Renal pelvis (tissue), 4 donors: ENCODE measurements around the gene TYW1B. TPM values are rescaled to one million over a fixed set of nuclear protein-coding genes. Genes with fewer than 3 reads are reported as not detected.
"Not testable (repeated sequence)": the region's sequence is repeated elsewhere in the genome, so short reads cannot be mapped to it uniquely, and the experiment has no call there.

Source experiments
- DNase-seq: peaks from one replicate; pipeline ENCODE4 v3.0.0-alpha.2; 2013
- polyA plus RNA-seq, 3 donors: library from polyadenylated mRNA; unstranded; fragments of 120-200 nt; gene quantifications; one replicate each; pipeline ENCODE4 v1.2.1, GENCODE V29; 2013; ENCODE audit not compliant: insufficient read length in 3 of 3

TYW1B gene
- polyA plus RNA-seq, 3 donors = 2.8 to 9.4 (median 3.9) TPM

DNA sequence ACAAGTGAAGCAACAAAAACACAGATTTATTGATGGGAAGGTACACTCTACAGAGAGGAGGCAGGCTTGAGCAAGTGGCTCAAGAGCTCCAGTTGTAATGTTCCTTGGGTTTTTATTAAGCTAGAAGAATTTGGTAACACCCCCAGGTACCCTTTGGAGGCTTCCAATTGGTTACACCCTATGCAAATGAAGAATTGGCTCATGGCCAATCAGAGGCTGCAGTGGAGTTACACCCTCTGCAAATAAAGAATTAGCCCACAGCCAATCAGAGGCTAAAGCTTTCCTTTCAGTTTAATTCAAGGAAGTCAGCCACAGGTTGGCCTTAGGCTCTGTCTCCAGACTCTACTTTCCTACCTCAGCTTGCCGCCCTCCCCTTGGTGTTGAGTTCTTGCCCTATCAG is 10.3 kb downstream of the TYW1B start:
- DNase-seq = not testable (repeated sequence)

DNA sequence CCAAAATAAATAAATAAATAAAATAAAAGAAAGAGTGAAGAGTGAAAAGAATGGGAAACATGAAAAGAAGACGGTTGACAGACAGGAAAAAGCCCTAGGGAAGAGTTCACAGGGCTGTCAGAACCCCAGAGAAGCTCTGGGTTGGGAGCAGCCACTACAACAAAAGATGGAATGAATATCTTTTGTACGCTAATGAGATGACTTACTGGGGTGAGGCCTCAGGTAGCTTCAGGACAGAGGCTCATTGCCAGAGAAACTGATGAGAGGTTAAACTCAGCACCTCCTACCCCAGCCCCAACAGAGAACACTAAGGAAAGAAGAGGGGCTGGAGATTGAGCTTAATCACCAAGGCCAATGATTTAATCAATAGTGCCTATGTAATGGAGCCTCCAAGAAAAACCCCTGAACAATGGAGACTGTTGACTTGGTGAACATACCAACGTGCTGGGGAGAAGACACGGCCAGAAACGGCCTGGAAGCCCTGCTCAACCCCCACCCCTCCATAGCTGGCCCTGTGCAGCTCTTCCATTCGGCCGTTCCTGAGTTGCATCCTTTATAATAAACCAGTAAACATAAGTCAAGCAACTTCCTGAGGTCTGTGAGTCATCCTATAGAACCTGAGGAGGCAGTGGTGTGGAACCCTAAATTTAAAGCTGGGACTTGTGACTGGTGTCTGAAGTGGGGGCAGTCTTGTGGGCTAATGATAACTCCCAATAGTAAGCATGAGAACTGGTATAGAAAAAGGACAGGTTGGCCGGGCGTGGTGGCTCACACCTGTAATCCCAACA is 11.4 kb downstream of the TYW1B start:
- DNase-seq = not testable (repeated sequence)

DNA sequence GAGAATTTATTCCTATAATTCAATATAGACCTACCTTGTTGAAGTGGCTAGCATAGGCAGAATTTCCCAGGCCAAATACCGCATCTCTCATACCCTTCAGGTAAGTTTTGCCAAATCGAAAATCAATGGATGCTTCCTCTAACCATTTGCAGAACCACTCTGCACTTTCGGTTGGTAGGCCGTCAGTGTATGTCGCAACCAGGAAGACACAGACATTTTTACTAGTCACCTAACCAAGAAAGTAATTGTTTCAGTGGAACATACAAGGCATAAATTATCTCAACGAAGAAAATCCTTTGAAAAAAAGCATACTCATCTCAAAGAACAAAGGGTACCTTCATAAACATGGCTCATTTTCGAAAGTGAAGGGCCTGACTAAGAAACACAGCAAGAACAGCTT is 17.6 kb downstream of the TYW1B start:
- DNase-seq = not testable (repeated sequence)

DNA sequence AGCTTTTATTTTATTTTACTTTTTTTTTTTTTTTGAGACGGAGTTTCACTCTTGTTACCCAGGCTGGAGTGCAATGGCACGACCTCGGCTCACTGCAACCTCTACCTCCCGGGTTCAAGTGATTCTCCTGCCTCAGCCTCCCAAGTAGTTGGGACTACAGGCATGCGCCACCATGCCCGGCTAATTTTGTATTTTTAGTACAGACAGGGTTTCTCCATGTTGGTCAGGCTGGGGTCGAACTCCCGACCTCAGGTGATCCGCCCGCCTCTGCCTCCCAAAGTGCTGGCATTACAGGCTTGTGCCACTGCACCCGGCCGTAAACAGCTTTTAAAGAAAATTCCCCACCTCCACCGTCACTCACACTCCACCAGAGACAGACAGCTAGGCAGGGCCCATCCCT is 19.5 kb downstream of the TYW1B start:
- DNase-seq = not testable (repeated sequence)

DNA sequence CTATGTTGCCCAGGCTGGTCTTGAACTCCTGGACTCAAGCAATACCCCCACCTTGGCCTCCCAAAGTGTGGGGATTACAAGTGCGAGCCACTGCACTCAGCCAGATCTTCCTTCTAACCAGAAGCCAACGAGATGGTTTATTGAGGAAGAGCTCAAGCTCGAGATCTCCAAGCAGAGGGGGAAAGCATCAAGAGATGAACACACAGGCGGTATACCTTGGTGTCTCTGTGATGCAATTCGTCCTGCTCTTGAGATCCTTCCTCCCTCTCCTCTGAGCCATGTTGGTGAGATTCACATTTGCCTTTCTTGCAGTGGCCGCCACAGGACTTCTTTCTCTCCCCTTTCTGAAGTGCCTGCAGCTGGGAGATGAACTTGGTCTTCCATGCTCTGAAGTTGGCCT is 21.1 kb downstream of the TYW1B start:
- DNase-seq = not testable (repeated sequence)

DNA sequence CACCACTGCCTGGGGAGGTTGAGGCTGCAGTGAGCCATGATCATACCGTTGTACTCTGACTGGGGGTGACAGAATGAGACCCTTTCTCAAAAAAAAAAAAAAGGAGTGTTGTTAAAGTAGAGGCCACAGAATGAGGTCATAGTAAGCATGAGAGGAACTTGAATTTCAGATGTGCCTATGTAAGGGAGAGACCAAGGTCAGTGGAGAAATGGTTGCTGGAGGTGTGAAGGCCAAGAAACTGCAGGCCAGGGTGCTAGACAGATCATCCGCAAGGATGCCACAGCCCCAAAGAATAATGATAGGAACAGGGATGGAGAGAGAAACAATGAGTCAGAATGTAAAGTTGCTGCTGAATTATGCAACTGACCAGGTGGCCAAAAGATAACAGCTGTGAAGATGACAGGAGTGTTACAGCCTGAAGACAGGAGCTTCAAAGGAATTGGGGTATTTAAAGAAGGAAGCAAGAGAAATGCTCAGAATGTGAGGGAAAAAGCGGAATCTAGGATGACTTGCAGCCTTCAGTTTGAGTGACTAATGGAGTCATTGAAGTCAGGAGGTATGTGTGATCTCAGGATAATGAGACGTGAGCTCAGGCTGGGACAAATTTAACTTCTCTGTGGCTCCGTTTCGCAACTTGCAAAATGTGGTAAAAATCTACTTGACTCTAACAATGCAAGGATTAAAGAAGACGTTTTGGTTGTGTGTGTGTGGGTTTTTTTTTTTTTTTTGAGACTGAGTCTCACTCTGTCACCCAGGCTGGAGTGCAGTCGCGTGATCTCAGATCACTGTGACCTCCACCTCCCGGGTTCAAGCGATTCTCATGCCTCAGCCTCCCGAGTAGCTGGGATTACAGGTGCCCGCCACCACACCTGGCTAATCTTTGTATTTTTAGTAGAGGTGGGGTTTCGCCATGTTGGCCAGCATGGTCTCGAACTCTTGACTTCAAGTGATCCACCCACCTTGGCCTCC is 22.2 kb downstream of the TYW1B start:
- DNase-seq = no peak

DNA sequence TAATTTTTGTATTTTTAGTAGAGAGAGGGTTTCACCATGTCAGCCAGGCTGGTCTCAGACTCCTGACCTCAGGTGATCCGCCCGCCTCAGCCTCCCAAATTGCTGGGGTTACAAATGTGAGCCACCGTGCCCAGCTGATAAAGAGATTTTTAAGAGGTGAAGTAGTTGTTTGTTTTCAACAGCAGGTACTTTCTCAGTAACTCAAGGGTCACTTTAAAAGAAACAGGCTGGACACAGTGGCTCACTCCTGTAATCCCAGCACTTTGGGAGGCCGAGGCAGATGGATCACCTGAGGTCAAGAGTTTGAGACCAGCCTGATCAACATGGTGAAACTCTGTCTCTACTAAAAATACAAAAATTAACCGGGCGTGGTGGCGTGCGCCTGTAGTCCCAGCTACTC is 24.2 kb downstream of the TYW1B start:
- not testable (repeated sequence) for DNase-seq

DNA sequence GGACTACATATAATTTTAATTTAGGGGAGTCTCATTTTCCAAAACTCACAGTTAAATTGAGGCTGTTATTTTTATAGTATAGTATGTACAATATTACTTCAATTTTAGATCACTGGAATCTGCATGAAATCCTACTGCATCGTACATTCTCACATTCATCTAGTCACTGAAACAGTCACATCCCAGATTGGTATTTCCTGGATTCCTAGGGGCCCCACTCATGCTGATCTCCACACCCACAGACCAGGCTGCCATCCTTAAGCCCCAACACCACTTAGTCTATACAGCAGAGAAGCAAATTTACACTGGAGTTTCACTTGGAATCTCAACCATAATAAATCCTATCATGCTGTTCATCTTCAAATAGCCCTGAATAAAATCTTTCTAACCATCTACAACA is 26.4 kb downstream of the TYW1B start:
- not testable (repeated sequence) for DNase-seq

DNA sequence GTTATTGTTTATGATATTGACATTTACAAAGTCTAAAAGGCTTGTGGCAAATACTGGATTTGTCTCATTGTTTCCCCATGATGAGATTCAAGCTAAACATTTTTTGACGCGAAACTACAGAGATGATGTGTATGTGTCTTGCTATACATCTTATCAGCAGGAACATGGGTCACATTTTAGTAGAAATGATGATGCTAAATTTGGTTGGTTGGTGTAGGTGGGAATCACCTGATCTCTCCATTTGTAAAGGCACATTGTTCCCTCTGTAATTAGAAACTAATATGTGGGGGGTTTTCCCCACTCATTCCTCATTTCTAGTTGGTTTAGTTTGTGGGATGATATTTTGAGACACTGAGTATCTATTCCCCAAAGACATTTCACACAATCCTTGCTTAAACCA is 32.6 kb downstream of the TYW1B start:
- not testable (repeated sequence) for DNase-seq

DNA sequence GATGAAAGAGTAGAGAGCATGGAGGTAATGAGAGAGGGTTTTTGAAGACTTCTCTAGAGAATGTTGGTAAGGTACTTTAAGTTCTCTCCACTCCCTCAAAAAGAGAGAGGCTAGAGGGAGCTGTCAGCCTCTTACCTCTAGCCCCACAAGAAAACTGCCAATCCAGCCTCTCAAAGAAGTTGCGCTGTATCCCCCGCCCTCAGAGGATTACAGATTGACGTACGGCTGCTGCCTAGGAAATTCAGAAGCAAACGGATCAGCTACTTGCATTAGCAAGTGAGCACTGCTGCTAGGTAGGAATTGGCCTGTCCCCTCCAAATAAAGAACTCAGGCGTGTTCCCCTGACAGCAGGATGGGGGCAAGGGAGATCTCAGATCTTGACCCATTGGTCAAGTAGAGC is 34.2 kb downstream of the TYW1B start:
- DNase-seq = no peak

DNA sequence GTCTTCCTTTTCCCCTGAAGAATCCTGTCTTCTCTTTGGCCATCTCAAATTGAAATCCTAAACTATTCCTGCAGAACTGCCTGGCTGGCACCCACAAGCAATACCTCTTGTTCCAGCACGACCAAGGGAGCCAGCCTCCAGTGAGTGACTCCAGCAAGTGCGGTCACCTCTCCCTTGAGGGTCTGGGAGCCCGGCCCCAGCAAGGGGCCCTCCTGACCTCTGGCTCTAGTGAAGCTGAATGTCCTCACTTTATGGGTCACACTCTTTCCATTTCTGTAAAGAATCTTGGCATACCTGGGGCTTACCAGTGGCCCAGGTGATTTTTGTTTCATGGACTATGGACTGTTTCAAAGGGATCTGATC is 37.3 kb downstream of the TYW1B start:
- not testable (repeated sequence) for DNase-seq

DNA sequence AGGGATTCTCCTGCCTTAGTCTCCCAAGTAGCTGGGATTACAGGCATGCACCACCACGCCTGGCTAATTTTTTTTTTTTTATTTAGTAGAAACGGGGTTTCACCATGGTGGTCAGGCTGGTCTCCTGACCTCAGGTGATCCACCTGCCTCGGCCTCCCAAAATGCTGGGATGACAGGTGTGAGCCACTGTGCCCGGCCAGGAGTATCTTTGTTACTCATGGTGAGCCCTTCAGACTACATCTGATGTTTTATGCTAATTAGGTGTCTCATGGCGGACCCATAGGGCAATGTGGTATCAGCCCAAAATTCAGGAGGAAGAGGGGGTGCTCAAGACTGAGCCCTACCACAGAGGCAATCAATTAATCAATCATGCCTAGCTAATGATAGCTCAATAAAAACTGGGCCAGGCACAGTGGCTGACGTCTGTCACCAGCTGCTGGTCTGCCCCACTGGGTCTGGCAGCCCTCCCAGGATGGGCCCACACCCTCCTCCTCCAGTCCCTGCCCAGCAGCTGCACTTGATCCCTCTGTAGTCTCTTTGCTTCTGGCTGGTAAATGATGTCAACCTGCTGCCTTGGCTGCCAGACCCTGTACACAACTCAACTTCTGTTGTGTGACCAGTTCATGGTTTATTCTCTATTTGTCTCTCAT is 37.8 kb downstream of the TYW1B start:
- DNase-seq = not testable (repeated sequence)

DNA sequence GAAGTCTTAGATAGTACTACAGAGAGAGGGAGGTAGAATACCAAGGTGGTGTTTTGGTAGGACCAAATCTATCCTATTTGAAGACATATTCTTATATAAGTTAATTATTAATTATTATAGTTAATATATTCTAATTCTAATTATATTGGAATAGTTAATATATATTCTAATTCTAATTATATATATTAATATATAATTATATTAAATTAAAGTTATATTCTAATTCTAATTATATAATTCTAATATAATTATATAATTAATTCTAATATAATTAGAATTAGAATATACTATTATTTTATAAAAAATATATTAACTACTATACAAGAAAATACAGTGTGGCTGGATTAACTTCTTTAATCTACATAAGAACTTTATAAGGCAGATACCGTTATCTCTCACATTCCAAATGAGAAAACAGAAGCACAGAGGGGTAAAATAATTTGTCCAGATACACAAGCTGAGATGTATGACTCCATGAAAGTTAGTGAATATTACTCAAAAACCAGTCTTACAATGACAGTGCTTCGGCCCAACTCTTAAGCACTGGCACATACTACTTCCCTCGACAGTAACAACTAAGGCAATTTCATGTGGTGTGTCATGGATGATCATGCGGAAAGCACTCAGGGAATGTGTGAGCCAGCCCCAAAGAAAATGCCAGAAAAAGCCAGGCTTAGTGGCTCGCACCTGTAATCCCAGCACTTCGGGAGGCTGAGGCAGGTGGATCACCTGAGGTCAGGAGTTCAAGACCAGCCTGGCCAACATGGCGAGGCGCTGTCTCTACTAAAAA is 42.6 kb downstream of the TYW1B start:
- no peak for DNase-seq

DNA sequence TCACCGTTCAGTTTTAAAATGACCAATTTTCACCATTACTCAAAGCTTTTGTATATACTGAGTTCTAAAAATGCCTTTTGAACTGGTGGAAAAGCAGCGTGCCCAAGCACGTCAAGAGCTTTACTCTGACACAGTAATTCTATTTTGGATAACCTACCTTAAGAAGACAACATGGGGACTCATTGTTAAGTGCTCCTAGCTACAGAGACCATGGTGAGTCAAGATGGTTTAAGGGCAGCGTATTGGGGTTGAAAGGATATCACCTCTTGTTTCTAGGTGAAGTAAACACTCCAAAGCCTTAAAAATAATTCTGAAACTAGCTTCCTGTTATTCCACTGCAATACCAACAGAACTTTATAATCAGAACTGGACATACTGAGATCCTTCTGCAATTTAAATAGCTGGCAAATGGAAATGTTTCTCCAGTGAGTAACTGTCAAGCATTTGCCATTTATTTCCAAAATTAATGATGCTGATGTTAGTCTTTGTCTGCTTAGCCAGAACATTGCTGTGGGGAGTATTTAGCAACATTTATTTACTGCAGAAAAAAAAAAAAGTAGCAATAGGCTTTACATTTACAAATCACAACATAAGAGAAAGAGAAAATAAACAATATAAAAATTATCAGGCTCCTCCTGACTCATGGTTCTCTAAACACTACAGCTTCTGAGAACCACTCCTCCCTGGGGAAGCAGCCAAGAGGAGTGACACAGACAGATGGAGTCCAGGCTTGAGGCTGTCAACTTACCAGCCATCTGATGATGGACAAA is 44.2 kb downstream of the TYW1B start:
- DNase-seq = not testable (repeated sequence)

DNA sequence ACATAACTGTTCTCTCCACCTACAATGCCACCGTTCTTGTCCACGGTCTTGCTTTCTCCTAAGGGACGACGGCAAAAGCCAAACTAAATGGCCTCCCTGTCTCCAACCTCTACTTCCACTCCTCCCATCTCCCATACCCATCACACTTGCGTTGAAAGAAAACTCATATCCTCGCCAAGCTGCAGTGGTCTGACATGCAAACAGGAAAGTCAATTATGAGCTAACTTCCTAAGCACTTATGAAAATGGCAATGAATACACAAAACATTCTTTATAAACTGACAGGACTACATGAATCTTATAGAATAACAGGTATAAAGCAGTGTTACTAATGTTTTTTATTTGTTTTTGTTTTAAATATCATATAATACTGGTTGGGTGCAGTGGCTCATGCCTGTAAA is 46.4 kb downstream of the TYW1B start:
- DNase-seq = no peak

DNA sequence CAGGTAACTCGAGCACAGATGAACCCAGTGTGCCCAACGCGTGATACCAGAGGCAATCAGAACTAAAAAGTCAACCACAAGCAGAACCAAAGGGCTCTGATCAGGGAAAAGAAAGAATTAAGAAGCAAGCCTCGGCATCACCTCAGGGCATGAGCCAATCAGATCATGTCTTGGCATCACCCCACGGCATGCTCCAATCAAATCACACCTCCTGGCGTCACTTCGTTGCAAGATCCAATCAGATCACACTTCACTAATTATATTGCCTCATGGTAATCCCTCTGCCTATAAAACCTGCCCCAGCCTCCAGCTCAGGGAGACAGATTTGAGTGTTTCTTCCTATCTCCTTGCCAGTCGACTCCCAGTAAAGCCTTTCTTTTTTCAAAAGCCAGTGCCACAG is 46.8 kb downstream of the TYW1B start:
- no peak for DNase-seq

DNA sequence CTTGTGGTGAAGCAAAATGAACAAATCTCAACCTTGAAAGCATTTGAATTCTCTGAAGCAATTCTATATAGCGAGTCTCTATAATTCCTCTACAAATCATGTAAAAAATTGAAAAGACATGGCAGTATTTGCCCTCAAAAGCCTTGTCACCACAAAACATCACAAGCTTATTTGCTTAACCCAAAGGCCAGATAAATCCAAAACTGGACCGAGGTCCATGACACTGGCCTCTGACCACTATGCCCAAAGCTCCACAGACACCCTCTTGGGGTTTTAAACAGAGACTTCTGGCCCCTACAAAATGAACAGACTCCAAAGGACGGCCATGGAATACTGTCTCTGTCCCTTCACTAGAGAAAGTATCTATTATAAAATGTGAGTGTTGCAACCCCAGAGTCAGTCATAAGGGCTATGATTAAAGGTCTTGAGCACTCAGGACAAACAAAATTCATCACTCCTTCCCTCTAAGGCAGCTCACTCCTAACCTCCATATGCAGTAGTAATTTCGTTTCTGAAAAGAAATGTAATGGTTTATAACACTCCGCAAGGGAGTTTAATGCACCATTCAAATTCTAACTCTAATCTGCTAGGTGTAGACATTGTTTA is 47.6 kb downstream of the TYW1B start:
- DNase-seq = not testable (repeated sequence)

DNA sequence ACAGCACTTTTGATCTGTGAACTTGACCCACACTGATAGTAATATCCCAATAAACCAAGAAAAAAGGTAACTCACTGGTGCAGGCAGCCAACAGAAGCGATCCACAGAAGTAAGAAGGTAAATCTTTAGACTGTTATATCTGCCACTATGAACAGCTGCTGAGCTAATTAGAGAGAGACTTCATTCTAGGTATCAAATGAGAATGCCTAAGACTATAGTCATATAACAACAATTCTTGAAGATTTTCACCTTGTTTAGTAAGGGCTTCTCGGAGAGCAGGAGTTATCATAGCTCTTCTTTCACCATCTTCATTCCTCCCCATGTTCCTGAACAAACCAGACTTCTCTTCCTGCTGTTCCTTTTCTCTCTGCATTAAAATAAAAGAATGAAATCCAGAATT is 50.8 kb downstream of the TYW1B start:
- not testable (repeated sequence) for DNase-seq

DNA sequence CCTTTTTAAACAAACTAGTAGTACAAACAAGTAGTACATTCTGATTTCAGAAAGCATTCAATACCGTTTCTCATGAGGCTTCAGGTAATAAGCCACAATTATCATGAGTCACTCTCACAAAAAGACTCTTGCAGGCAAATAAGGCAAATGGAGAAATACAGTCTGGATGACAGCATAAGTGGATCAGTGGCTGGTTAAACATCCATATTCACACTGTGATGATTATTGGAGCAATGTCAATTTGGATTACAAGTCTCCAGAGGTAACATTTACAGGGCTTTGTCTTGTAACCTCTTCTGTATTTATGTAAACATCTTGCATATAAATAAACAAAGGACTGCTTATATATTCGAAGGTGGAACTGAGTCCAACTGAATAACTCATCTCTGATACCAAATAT is 55.4 kb downstream of the TYW1B start:
- DNase-seq = not testable (repeated sequence)

DNA sequence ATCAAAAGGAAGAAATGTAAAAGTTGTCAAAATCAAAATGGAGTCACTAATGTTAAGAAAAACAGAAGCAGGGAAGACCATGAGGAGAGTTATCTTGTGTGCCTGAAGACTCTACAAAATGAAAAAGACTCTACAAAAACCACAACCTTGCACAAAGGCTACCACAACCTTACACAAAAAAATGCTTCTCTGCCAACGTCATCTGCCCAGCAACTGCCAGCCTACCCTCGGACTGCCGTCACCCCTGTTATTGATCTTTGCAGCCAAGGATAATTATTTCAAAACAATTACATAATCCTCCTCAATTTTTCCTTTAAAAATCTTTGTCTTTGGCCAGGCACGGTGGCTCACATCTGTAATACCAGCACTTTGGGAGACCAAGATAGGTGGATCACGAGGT is 61.0 kb downstream of the TYW1B start:
- not testable (repeated sequence) for DNase-seq
